K562 (cell line): ENCODE measurements around the gene ZNF622.

Source experiments
- CEBPB ChIP-seq: fragments of 450-650 bp; IDR thresholded peaks from 2 replicates; pipeline ENCODE4 v1.6.1; 2016; ENCODE audit warnings: missing genetic modification characterization, missing compliant biosample characterization
- CHD2 ChIP-seq: IDR thresholded peaks from 2 replicates; pipeline ENCODE4 v1.6.1; 2011; ENCODE audit warnings: low read depth, low read length
- CREB1 ChIP-seq, 2 experiments: sonication (generic) in 1 of 2; formaldehyde crosslinking in 1 of 2; IDR thresholded peaks; 2 replicates each; pipeline versions ENCODE4 v1.6.1 to v1.8.0; 2012 to 2022; ENCODE audit warnings: inconsistent platforms in 1 of 2, mild to moderate bottlenecking in 1 of 2, missing genetic modification reagents in 1 of 2, moderate library complexity in 1 of 2
- CTCF ChIP-seq, 3 experiments: IDR thresholded peaks in 2 of 3; conservative IDR thresholded peaks in 1 of 3; 2 replicates each; pipeline ENCODE4 v1.5.1; 2011 to 2012; ENCODE audit warnings: low read length in 3 of 3, mild to moderate bottlenecking in 3 of 3, control low read depth in 2 of 3, improper control_type of control experiment in 1 of 3, inconsistent platforms in 1 of 3, low read depth in 1 of 3, mixed read lengths in 1 of 3, moderate library complexity in 1 of 3; ENCODE audit not compliant: insufficient read depth in 2 of 3
- CUX1 ChIP-seq: fragments of 200-800 bp; sonication (Bioruptor generic); IDR thresholded peaks from 2 replicates; pipeline ENCODE4 v1.6.1; 2016; ENCODE audit warnings: missing genetic modification characterization, missing compliant biosample characterization
- ELF2 ChIP-seq: fragments of 250-450 bp; sonication (Bioruptor Pico); IDR thresholded peaks from 2 replicates; pipeline ENCODE4 v1.5.0; 2021; ENCODE audit warnings: mild to moderate bottlenecking
- EZH2 ChIP-seq: IDR thresholded peaks from 2 replicates; pipeline ENCODE4 v1.6.1; 2012; ENCODE audit warnings: low read depth, mild to moderate bottlenecking, inconsistent platforms, low read length, borderline replicate concordance
- FOXK2 ChIP-seq, 2 experiments: fragments of 450-650 bp; IDR thresholded peaks in 1 of 2; conservative IDR thresholded peaks in 1 of 2; 2 replicates each; pipeline ENCODE4 v1.6.1; 2016; ENCODE audit warnings: low read depth in 2 of 2, mild to moderate bottlenecking in 1 of 2
- FOXO4 ChIP-seq: fragments of 450-650 bp; formaldehyde crosslinking; IDR thresholded peaks from 2 replicates; pipeline ENCODE4 v1.4.0; 2020; ENCODE audit warnings: mild to moderate bottlenecking, moderate library complexity
- GTF2F1 ChIP-seq: IDR thresholded peaks from 2 replicates; pipeline ENCODE4 v1.6.1; 2011; ENCODE audit warnings: low read depth, low read length, improper control_type of control experiment
- KAT8 ChIP-seq: fragments of 450-650 bp; IDR thresholded peaks from 2 replicates; pipeline ENCODE4 v1.6.1; 2016; ENCODE audit warnings: low read depth, mild to moderate bottlenecking
- KLF13 ChIP-seq: fragments of 450-650 bp; IDR thresholded peaks from 2 replicates; pipeline ENCODE4 v1.6.1; 2016; ENCODE audit warnings: missing genetic modification characterization, low read depth, mild to moderate bottlenecking, missing compliant biosample characterization, moderate library complexity, borderline replicate concordance
- MAZ ChIP-seq, 2 experiments: fragments of 450-650 bp in 1 of 2; sonication (generic) in 1 of 2; formaldehyde crosslinking; IDR thresholded peaks in 1 of 2; conservative IDR thresholded peaks in 1 of 2; 2 replicates each; pipeline versions ENCODE4 v1.4.0 to v1.5.0; 2020; ENCODE audit warnings: mild to moderate bottlenecking in 1 of 2, missing genetic modification reagents in 1 of 2
- TCF7L2 ChIP-seq: fragments of 150-350 bp; IDR thresholded peaks from 2 replicates; pipeline ENCODE4 v1.6.1; 2016; ENCODE audit warnings: low read depth, mild to moderate bottlenecking, low read length, moderate library complexity

DNA sequence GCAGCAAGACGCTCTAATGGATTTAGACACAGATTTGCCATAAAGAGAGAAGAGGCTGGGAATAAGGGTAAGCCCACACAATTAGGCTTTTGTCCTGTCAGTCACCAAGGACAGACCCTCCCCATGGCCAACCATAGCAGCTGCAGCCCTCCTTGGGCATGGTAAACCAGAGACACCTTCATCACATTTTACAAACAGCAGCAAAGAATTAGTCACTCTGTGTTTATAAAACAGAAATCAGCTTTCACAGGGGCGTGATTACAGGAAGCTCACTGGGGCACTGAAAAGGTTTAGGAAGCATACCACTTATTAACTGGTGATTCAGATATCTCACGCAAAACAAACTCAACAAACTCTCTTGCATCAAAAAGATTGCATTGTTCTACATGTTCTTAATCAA is 37.3 kb upstream of the ZNF622 start:
- TF ChIP-seq CHD2 (no peak), KAT8 (no peak), CREB1 (IDR thresholded peaks at IDR 0.05) (no peak), CREB1 (CRISPR knock-in tag; IDR thresholded peaks at IDR 0.05) (no peak), CUX1 (no peak), CEBPB (no peak), FOXO4 (CRISPR knock-in tag) (no peak), FOXK2 (conservative IDR thresholded peaks at IDR 0.05 in 1 of 2, IDR thresholded peaks at IDR 0.05 in 1 of 2; ENCODE audit: low read depth in 2 of 2) (no peak), KLF13 (tag) (no peak), EZH2 (no peak), ELF2 (CRISPR knock-in tag) (no peak), CTCF (IDR thresholded peaks at IDR 0.05 in 2 of 3, conservative IDR thresholded peaks at IDR 0.05 in 1 of 3; ENCODE audit: insufficient read depth in 2 of 3, low read depth in 1 of 3, low read length in 3 of 3) (no peak), TCF7L2 (no peak), GTF2F1 (no peak), MAZ (CRISPR knock-in tag; conservative IDR thresholded peaks at IDR 0.05 in 1 of 2, IDR thresholded peaks at IDR 0.05 in 1 of 2) (no peak)
